Endothelial cell of umbilical vein (primary cell): Measurements from ENCODE around the gene PAQR4.

Experiments used
- CTCF ChIP-seq, 2 donors: IDR thresholded peaks; 1 replicate in 1 of 2; 2 replicates in 1 of 2; pipeline ENCODE4 v1.5.1; 2011; ENCODE audit warnings: low read length in 2 of 2, mild to moderate bottlenecking in 2 of 2, moderate library complexity in 2 of 2, control low read depth in 1 of 2, inconsistent platforms in 1 of 2, low read depth in 1 of 2; ENCODE audit not compliant: insufficient read depth in 1 of 2; ENCODE audit errors: extremely low read depth in 1 of 2
- GATA2 ChIP-seq: IDR thresholded peaks from 2 replicates; pipeline ENCODE4 v1.7.0; 2011; ENCODE audit warnings: low read depth, mild to moderate bottlenecking, moderate library complexity, mixed read lengths, low read length; ENCODE audit not compliant: insufficient read length, insufficient read depth
- POLR2A ChIP-seq: IDR thresholded peaks from 2 replicates; pipeline ENCODE4 v1.6.1; 2012; ENCODE audit warnings: low read depth, mild to moderate bottlenecking, control low read depth, low read length
- POLR2AphosphoS5 ChIP-seq: IDR thresholded peaks from 2 replicates; pipeline ENCODE4 v1.6.1; 2012; ENCODE audit warnings: low read depth, mild to moderate bottlenecking, control low read depth, low read length, moderate library complexity; ENCODE audit not compliant: insufficient read depth

- no peak for TF ChIP-seq POLR2AphosphoS5
- no peak for TF ChIP-seq CTCF (IDR thresholded peaks at IDR 0.05; ENCODE audit: extremely low read depth in 1 of 2, insufficient read depth in 1 of 2, low read depth in 1 of 2, low read length in 2 of 2)
- no peak for TF ChIP-seq POLR2A
- no peak for TF ChIP-seq GATA2
Measured at GRCh38 chr16:2950353-2950724, 18.8 kb upstream of the PAQR4 start.
